HG03565 (cell line): ENCODE measurements around the gene TMEM232.
A peak's percentile ranks its signal among the peaks of the same experiment; 100 is the strongest.

Experiments
- ATAC-seq: cut with Tn5 transposase; IDR thresholded peaks from one replicate; pipeline ENCODE4 v1.9.1; 2021; ENCODE audit warnings: mild to moderate bottlenecking, moderate library complexity; ENCODE audit not compliant: unreplicated experiment

TMEM232 gene

GRCh38 chr5:110634475-110634874, 92.0 kb downstream of the TMEM232 start:
- no peak for ATAC-seq

DNA sequence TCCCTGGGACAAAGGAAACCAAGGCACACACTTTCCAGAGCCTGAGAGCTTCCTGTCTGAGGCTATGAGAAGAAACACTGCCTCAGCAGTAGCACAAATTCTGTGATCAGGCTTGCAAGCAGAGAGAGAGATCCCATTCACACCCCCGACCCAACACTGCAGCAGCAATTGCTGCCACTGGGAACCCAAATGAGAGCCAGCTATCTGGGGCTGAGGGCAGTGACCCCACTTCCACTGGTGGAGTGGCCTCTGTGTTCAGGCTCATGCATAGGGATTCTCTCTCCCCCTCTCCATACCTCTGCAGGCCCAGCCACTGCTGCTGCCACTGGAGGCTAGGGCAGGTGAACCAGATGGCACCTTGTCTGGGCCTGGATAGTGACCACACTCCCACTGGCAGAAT, 95.2 kb downstream of the TMEM232 start:
- ATAC-seq, result no peak

DNA sequence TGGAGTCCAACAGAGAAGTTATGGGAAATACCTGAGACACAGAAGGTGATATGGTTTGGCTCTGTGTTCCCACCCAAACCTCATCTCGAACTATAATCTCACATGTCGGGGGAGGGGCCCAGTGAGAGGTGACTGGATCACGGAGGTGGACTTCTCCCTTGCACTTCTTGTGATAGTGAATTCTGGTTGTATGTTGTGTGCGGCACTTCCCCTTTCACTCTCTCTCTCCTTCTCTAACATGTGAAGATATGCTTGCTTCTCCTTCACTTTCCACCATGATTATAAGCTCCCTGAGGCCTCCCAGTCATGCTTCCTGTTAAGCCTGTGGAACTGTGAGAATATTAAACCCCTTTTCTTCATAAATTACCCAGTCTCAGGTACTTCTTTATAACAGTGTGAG, 96.1 kb downstream of the TMEM232 start:
- no peak for ATAC-seq

- ATAC-seq, result no peak
Observed at GRCh38 chr5:110625376-110625999, 101.0 kb downstream of the TMEM232 start.

DNA sequence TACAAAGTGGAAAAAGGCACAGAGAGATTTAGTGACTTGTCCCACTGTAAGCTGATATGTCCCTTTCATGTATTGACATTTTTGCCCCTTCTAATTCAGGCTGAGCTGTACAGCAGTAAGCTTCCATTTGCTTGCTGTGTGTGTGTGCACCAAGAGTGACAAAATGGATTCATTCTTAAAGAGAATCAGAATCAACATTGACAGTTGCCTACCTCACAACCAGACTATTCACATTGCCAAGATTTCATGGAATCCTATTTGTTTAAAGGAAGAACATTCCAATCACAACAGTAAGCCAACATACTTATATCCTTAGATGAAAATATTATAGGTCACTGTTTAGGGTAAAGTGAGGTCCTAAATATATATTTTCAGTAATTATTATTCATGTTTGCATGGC, 102.6 kb downstream of the TMEM232 start:
- ATAC-seq, result no peak

GRCh38 chr5:110618941-110619340, 107.5 kb downstream of the TMEM232 start:
- no peak for ATAC-seq

DNA sequence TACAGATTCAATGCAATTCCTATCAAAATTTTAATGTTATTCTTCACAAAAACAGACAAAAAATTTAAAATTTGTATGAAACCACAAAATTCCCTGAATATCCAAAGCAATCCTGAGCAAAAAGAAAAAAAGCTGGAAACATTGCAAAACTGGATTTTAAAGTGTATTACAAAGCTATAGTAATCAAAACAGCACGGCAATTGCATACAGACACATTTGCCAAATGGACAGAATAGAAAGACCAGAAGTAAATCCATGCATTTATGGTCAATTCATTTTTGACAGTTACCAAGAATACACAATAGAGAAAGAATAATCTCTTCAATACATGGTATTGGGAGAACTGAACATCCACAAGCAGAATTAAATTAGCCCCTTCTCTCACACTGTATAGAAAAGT, 110.5 kb downstream of the TMEM232 start:
- no peak for ATAC-seq

- ATAC-seq, result no peak
Observed at GRCh38 chr5:110612794-110613247, 113.7 kb downstream of the TMEM232 start.

DNA sequence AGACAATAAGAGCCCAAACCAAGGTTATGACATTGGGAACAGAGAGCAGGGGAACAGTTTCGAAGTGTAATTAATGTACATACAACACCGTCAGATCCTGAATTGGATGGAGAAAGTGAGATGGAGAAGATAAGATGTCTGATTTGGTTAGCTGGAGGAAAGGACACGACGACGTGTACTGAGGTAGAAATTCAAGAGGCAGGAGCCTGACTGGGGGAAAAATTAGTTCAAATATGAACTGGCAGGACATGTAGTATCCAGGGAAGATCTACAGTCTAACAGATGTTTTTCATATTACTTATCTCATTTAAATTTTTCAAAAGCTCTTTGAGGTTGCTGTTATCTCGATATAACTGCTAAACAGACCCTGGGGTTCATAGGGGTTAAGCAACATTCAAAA, 114.7 kb downstream of the TMEM232 start:
- ATAC-seq, result no peak

GRCh38 chr5:110594866-110595265, 131.6 kb downstream of the TMEM232 start:
- no peak for ATAC-seq

- ATAC-seq, result peak; percentile 79
Observed at GRCh38 chr5:110590187-110590586, 136.3 kb downstream of the TMEM232 start.

- ATAC-seq, result no peak
Observed at GRCh38 chr5:110588286-110588980, 138.0 kb downstream of the TMEM232 start.

- ATAC-seq, result no peak
Observed at GRCh38 chr5:110580625-110581024, 145.8 kb downstream of the TMEM232 start.

- ATAC-seq, result no peak
Observed at GRCh38 chr5:110572729-110573128, 153.7 kb downstream of the TMEM232 start.

- no peak for ATAC-seq
Observed at GRCh38 chr5:110562191-110562590, 164.3 kb downstream of the TMEM232 start.

GRCh38 chr5:110561510-110561909, 165.0 kb downstream of the TMEM232 start:
- ATAC-seq, result no peak

GRCh38 chr5:110549301-110549700, 177.2 kb downstream of the TMEM232 start:
- ATAC-seq, result no peak

- ATAC-seq, result no peak
Observed at GRCh38 chr5:110548171-110548570, 178.3 kb downstream of the TMEM232 start.

DNA sequence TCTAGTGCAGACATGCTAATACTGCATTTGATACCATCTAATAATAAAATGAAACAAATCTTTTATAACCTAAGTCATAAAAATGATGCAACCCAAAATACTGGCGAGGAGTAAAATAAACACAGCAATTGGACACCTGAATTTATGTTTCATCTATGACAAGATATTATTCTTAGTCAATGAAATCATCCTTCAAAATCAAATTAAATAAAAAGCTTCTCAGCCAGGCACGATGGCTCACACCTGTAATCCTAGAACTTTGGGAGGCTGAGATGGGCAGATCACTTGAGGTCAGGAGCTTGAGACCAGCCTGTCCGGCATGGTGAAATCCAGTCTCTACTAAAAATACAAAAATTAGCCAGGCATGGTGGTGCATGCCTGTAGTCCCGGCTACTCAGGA, 179.0 kb downstream of the TMEM232 start:
- ATAC-seq, result no peak

- ATAC-seq, result no peak
Observed at GRCh38 chr5:110545716-110546115, 180.8 kb downstream of the TMEM232 start.

GRCh38 chr5:110544603-110545002, 181.9 kb downstream of the TMEM232 start:
- no peak for ATAC-seq

- no peak for ATAC-seq
Observed at GRCh38 chr5:110542949-110543348, 183.5 kb downstream of the TMEM232 start.
